AG04450 (cell line): ENCODE results near the gene RNF112. TPM values are rescaled to one million over a fixed set of nuclear protein-coding genes. Genes with fewer than 3 reads are reported as not detected.

ENCODE experiments used
- CTCF ChIA-PET: fragments of 300-600, 350-600 bp; formaldehyde crosslinking; extraction: SDS; loops from one replicate; lab custom pipeline; 2022; ENCODE audit warnings: antibody characterized with exemption, inconsistent platforms; lab: Charles Lee
- POLR2A ChIA-PET: fragments of 350-600 bp; formaldehyde crosslinking; extraction: SDS; loops from one replicate; lab custom pipeline; 2021; ENCODE audit warnings: antibody characterized with exemption, inconsistent platforms; lab: Yijun Ruan, JAX
- DNase-seq: peaks from one replicate; pipeline ENCODE4 v3.0.0-alpha.2; 2011; ENCODE audit warnings: low read depth, low spot score
- H3K27ac ChIP-seq: one replicate; pipeline ENCODE4 v1.5.1; 2012; ENCODE audit warnings: low read depth, low read length, control low read depth
- H3K27me3 ChIP-seq: one replicate; pipeline ENCODE4 v1.6.0; 2012; ENCODE audit warnings: low read length; ENCODE audit not compliant: control insufficient read depth, insufficient read depth
- H3K4me3 ChIP-seq: 2 replicates; pipeline ENCODE4 v1.5.1; 2011; ENCODE audit warnings: mild to moderate bottlenecking, low read depth, low read length, control low read depth
- H3K9me3 ChIP-seq: 2 replicates; pipeline ENCODE4 v1.5.1; 2012; ENCODE audit warnings: low read length; ENCODE audit not compliant: control insufficient read depth, insufficient read depth
- polyA plus RNA-seq: library from polyadenylated mRNA; depleted of rRNA; stranded (reverse); fragments of >200 nt; gene quantifications from 2 replicates; pipeline ENCODE4 v1.2.3, GENCODE V29; 2011
- TF ChIP-seq, protein P1 (sequence below): IDR thresholded peaks from 2 replicates; pipeline ENCODE4 v1.5.1; 2011; ENCODE audit warnings: low read depth, low read length, control low read depth, inconsistent platforms

RNF112 gene
- polyA plus RNA-seq, 1 experiment, result 3.3 TPM

DNA sequence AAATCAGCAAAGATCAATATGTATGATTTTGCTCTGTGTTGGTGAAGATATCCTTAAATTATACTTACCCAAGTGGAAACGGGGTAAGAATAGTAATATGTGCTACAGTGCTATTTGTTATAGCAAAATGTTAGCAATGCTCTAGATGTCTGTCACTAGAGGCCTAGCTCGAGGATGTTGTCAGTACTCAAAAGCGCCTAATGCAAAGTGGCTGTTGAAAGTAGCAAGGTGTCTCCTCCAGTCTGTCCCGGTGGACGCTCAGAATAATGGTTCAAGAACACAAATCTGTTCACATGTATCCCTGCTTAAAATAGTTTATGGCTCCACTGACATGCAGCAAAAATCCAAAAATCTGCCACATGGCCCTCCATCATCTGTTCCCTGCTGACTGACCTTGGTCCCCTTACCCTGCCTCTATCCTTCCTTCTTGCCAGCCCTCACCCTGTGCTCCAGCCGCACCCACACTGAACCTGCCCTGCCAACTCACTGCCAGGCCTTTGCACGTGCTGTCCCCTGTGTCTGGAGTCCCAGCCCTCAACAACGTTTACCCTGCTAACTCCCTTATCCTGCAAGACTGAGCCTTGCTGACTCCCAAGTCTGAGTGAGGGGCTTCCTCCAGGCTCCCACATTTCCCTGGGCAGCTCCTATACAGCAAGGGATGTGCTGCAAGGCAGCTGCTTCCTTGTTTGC, 9.6 kb upstream of the RNF112 start:
- ChIA-PET CTCF (no interaction called here), POLR2A (interaction anchor here (1.2 kb wide), 1 partner anchor 23 kb away, joined by 4 read pairs; the partner anchor contains the start of gene MAPK7)
- DNase-seq, result no peak
- Histone ChIP-seq H3K27me3 (no peaks in the 10 kb centered on the region), H3K27ac (no peak overlapping the region), H3K4me3 (no peak overlapping the region), H3K9me3 (no peaks in the 10 kb centered on the region)
- TF ChIP-seq, protein P1, sequence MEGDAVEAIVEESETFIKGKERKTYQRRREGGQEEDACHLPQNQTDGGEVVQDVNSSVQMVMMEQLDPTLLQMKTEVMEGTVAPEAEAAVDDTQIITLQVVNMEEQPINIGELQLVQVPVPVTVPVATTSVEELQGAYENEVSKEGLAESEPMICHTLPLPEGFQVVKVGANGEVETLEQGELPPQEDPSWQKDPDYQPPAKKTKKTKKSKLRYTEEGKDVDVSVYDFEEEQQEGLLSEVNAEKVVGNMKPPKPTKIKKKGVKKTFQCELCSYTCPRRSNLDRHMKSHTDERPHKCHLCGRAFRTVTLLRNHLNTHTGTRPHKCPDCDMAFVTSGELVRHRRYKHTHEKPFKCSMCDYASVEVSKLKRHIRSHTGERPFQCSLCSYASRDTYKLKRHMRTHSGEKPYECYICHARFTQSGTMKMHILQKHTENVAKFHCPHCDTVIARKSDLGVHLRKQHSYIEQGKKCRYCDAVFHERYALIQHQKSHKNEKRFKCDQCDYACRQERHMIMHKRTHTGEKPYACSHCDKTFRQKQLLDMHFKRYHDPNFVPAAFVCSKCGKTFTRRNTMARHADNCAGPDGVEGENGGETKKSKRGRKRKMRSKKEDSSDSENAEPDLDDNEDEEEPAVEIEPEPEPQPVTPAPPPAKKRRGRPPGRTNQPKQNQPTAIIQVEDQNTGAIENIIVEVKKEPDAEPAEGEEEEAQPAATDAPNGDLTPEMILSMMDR, result no peak

DNA sequence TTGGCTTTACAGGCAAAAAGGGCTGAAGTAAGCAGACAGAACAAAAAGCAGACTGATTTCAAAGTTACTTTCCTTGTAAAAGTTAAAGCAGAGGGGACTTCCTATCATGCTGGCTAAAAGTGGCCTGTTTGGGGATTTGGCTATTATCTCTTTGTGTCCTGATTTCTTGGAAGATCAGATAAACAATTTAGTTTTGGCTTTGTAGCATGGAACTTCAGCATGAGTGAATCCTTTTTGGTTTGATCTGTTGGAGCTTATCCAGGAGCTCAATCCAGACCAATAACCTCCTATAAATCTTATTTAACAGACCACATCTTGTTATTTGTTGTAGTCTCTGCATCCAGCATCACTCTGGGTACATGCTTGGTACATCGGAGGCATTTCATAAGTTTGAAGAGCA, 8.9 kb upstream of the RNF112 start:
- DNase-seq, result no peak
- Histone ChIP-seq H3K4me3 (no peak overlapping the region), H3K27me3 (no peaks in the 10 kb centered on the region), H3K9me3 (no peaks in the 10 kb centered on the region), H3K27ac (no peak overlapping the region)
- TF ChIP-seq, protein P1, result no peak
- CTCF ChIA-PET, result no interaction called here
- POLR2A ChIA-PET, result interaction anchor here (1.2 kb wide), 1 partner anchor 24 kb away, joined by 4 read pairs; the partner anchor contains the start of gene MAPK7

DNA sequence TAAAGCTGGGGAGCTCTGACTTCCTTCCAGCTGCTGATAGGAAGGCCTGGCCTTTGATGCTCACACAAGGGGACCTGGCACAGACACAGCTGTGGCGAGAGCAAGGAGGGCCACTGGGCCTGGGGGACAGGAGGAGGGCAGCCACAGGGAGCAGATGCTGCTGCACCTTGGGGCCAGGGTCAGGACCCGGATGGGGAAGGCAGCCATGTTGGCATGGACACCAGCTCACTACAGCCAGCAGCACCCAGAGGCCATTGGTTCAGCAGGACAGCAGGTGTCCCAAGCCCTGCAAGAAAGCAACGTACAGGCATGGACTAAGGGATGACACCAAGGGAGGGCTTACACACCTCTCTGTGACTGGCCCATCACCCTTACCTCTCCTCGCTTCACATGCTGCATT, 8.0 kb upstream of the RNF112 start:
- TF ChIP-seq, protein P1, result no peak
- no peak for DNase-seq
- H3K4me3 ChIP-seq, result no peak overlapping the region
- CTCF ChIA-PET, result interaction anchor here (0.6 kb wide), 1 partner anchor 67 kb away, joined by 4 read pairs; no protein-coding TSS in a partner anchor
- no peaks in the 10 kb centered on the region for H3K27me3 ChIP-seq
- no peaks in the 10 kb centered on the region for H3K9me3 ChIP-seq
- POLR2A ChIA-PET, result no interaction called here
- H3K27ac ChIP-seq, result no peak overlapping the region

DNA sequence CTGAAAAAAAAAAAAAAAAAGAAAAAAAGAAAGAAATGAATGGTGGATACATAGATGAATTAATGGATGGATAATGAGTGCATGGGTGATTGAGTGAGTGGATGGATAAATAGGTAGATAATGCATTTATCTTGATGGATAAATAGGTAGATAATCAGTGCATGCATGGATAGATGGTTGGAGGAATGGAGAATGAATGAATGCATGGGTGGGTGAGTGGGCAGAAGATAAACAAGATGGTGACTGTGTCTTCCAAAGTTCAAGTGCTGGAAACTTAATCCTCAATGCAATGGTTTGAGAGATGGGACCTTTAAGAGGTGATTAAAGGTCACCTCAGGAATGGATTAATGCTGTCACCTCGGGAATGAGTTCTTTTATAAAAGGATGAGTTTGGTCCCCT, 6.8 kb upstream of the RNF112 start:
- CTCF ChIA-PET, result interaction anchor here (1.5 kb wide), 1 partner anchor 42 kb away, joined by 3 read pairs; no protein-coding TSS in a partner anchor
- no peaks in the 10 kb centered on the region for H3K27me3 ChIP-seq
- no peak overlapping the region for H3K27ac ChIP-seq
- TF ChIP-seq, protein P1, result no peak
- H3K9me3 ChIP-seq, result no peaks in the 10 kb centered on the region
- DNase-seq, result no peak
- no peak overlapping the region for H3K4me3 ChIP-seq
- POLR2A ChIA-PET, result no interaction called here

DNA sequence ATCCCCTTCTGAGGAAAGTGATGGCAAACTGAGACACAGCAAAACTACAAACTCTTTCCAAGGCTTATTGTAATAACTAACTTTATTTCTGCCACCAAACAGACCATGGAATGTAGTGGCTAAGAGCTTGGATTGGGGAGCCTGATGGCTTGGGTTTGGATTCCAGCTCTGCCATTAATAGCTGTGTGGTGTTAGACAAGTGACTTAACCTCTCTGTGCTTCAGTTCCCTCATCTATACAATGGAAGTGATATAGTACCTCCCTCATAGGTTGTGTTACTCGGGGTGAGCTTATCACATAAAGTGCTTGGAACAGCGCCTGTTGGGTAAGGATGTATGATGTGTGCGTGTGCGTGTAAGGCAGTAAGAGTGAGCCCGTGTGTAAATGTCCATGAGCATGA, 5.9 kb upstream of the RNF112 start:
- DNase-seq, result no peak
- TF ChIP-seq, protein P1, result no peak
- Histone ChIP-seq H3K4me3 (no peak overlapping the region), H3K27me3 (no peaks in the 10 kb centered on the region), H3K27ac (no peak overlapping the region), H3K9me3 (no peaks in the 10 kb centered on the region)
- POLR2A ChIA-PET, result interaction anchor here (0.8 kb wide), 1 partner anchor 9 kb away, joined by 3 read pairs; no protein-coding TSS in a partner anchor
- CTCF ChIA-PET, result interaction anchor here (1.5 kb wide), 1 partner anchor 41 kb away, joined by 3 read pairs; no protein-coding TSS in a partner anchor
